ENCODE data around the gene CREB3. TPM values are rescaled to one million over a fixed set of nuclear protein-coding genes. Genes with fewer than 3 reads are reported as not detected.

The CREB3 gene
- total RNA-seq, 4 donors from 2014 or later: 17.8 to 39.6 (median 26.2) TPM

DNA sequence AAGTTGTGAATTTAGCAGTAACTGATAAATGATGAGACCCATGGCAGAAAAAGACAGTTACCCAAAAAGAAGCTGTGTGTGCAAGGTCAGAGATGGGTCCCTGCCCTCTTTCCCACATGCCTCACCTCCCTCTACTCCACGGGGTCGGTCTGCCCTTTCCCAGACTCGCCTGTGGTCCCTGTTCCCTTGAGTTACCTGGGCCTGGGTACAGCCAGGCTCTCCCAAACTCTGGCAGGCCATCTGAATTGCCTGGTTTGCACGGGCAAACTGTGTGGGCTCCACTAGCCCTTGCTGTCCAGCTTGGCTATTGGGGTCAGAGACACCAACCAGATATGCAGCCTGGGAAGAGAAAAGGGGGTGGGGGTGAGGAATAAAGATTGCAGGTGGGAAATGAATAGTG, 24.3 kb upstream of the CREB3 start:
- peaks cover 11 to 95% of the 10 kb centered on the region in 2 donors for H3K36me3 ChIP-seq
- H3K27me3 ChIP-seq: no peaks in the 10 kb centered on the region
- H3K27ac ChIP-seq: no peak overlapping the region
- in situ Hi-C loops (cut with MboI; ENCODE audit: low sequenced_read_pairs in 4 of 4): no loop called here
- no peaks in the 10 kb centered on the region for H3K9me3 ChIP-seq
- no peak overlapping the region for H3K4me3 ChIP-seq
- ATAC-seq (no peak), DNase-seq (no peak)
- no peaks in the 10 kb centered on the region for H3K4me1 ChIP-seq
- intact Hi-C loops (cut with DNase I; ENCODE audit: low total_unique reads): no loop called here
- TF ChIP-seq POLR2A (IDR thresholded peaks at IDR 0.05) (no peak), CTCF (IDR thresholded peaks at IDR 0.05 in 4 of 5, conservative IDR thresholded peaks at IDR 0.05 in 1 of 5) (no peak)

GRCh38 chr9:35710818-35711500, 21.5 kb upstream of the CREB3 start:
- DNase-seq (no peak), ATAC-seq (no peak)
- Histone ChIP-seq H3K9me3 (no peaks in the 10 kb centered on the region), H3K36me3 (peaks cover 11 to 95% of the 10 kb centered on the region in 2 donors), H3K27me3 (no peaks in the 10 kb centered on the region), H3K4me1 (no peaks in the 10 kb centered on the region), H3K27ac (no peak overlapping the region), H3K4me3 (no peak overlapping the region)
- intact Hi-C loops (cut with DNase I; ENCODE audit: low total_unique reads) (no loop called here), in situ Hi-C loops (cut with MboI; ENCODE audit: low sequenced_read_pairs in 4 of 4) (no loop called here)
- no peak for TF ChIP-seq CTCF (IDR thresholded peaks at IDR 0.05 in 4 of 5, conservative IDR thresholded peaks at IDR 0.05 in 1 of 5)
- no peak for TF ChIP-seq POLR2A (IDR thresholded peaks at IDR 0.05)

DNA sequence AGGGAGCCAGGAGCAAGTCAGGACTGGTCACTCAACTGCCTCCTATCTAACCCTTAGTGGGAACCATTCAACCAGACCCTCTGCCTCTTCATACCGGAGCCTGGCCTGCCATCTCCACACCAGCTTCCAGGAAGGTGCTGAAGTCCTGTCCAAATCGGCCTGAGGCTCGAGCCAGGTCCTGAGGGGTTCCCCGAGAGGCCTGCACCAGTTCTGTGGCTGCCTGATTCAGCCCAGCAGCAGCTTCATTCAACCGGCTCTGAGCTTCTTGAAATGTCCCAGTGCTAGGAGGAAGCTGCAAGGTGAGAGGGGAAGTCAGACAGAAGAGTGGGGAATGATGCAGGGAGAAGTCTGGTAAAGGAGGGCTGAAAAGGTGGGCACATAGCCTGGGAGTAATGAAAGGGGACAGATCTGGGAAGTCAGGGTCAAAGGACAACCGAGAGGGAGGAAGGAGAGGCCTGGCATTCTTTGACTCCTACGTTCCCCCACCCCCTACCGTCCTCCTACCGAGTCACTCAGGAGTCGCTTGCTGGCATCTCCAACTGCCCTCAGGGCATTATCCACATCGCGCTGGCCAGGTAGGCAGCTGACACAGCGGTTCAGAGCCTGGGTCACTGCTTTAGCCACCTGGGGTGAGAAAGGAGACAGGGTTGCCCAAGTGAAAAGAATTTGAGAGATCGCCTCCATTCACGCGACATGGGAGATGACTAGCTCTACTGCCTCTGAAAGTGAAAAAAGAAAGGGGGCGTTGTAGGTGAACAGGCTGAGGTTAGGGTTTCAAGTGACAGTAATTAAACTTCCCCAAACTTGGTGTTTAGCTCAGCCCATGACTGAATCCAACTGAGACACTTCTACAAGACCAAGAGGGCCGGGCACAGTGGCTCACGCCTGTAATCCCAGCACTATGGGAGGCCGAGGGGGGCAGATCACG, 20.7 kb upstream of the CREB3 start:
- intact Hi-C loops (cut with DNase I; ENCODE audit: low total_unique reads): no loop called here
- no peak overlapping the region for H3K27ac ChIP-seq
- no peak for ATAC-seq

GRCh38 chr9:35712762-35713400, 19.6 kb upstream of the CREB3 start:
- Histone ChIP-seq H3K36me3 (peaks cover 4 to 95% of the 10 kb centered on the region in 2 donors), H3K27ac (no peak overlapping the region), H3K4me3 (no peak overlapping the region), H3K27me3 (no peaks in the 10 kb centered on the region), H3K4me1 (no peaks in the 10 kb centered on the region), H3K9me3 (no peaks in the 10 kb centered on the region)
- no peak for DNase-seq
- in situ Hi-C loops (cut with MboI; ENCODE audit: low sequenced_read_pairs in 4 of 4) (no loop called here), intact Hi-C loops (cut with DNase I; ENCODE audit: low total_unique reads) (no loop called here)
- TF ChIP-seq CTCF (IDR thresholded peaks at IDR 0.05 in 4 of 5, conservative IDR thresholded peaks at IDR 0.05 in 1 of 5) (no peak), POLR2A (IDR thresholded peaks at IDR 0.05) (no peak)
- no peak for ATAC-seq

More for the DNA sequence above, 20.7 kb upstream of the CREB3 start:
- in situ Hi-C loops (cut with MboI; ENCODE audit: low sequenced_read_pairs in 4 of 4): no loop called here
- DNase-seq: no peak
- Histone ChIP-seq H3K9me3 (no peaks in the 10 kb centered on the region), H3K4me3 (no peak overlapping the region), H3K36me3 (peaks cover 3 to 95% of the 10 kb centered on the region in 2 donors), H3K27me3 (no peaks in the 10 kb centered on the region), H3K4me1 (no peaks in the 10 kb centered on the region)
- no peak for TF ChIP-seq CTCF (IDR thresholded peaks at IDR 0.05 in 4 of 5, conservative IDR thresholded peaks at IDR 0.05 in 1 of 5)
- TF ChIP-seq POLR2A (IDR thresholded peaks at IDR 0.05): no peak
